ENCODE results near the gene CTCF.

GRCh38 chr16:67517155-67517445 is 45.2 kb upstream of the CTCF start:
- no peak for TF ChIP-seq CTCF (IDR thresholded peaks at IDR 0.05)
- TF ChIP-seq POLR2A (IDR thresholded peaks at IDR 0.05) = no peak

Data from lower leg skin (tissue), 3 donors.